SK-N-MC (cell line): ENCODE data around the gene GGCT.

ENCODE experiments used
- EZH2 ChIP-seq: fragments of 200-600 bp; sonication (generic); IDR thresholded peaks from one replicate; pipeline ENCODE4 v1.6.1; 2017; ENCODE audit warnings: antibody characterized with exemption
- FOXP2 ChIP-seq: optimal IDR thresholded peaks from 2 replicates; pipeline ENCODE3; 2011; ENCODE audit warnings: mild to moderate bottlenecking, moderate library complexity; ENCODE audit not compliant: insufficient read depth; ENCODE audit errors: extremely low read length, control extremely low read depth
- POLR2AphosphoS5 ChIP-seq: IDR thresholded peaks from 2 replicates; pipeline ENCODE4 v1.6.1; 2012; ENCODE audit warnings: mild to moderate bottlenecking, low read depth, low read length, borderline replicate concordance

DNA sequence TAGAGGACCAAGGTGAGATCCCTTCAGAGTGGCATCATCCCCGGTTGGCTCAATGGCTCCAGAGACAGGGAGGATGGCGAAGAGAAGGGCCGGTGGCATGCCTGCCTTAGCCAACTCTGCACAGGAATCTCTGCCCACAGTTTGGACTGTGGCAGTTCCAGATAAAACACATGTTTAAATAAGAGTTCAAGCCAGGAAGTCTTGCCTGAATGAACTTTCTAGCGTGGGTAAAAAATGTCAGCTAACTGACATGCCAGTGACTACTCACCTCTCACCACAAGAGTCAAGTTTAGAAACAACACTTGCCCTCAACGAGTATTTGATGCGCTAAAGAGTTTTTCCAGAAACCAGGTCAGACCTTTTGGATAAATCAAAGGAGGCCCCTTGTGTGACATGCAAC is 29.0 kb downstream of the GGCT start:
- no peak for TF ChIP-seq POLR2AphosphoS5
- TF ChIP-seq EZH2 = no peak
- TF ChIP-seq FOXP2 = no peak
